Hepatocyte (in vitro differentiated cells): ENCODE results near the gene CHRNA4. TPM values are rescaled to one million over a fixed set of nuclear protein-coding genes. Genes with fewer than 3 reads are reported as not detected.

Source experiments
- DNase-seq: peaks from one replicate; pipeline ENCODE4 v3.0.0-alpha.2; 2016; ENCODE audit warnings: low spot score
- H2AFZ ChIP-seq: fragments of 200-600 bp; sonication (generic); 2 replicates; pipeline ENCODE4 v1.6.0; 2016; ENCODE audit warnings: antibody characterized with exemption, mild to moderate bottlenecking
- H3K27ac ChIP-seq: fragments of 200-600 bp; sonication (generic); 2 replicates; pipeline ENCODE4 v1.5.1; 2016; ENCODE audit warnings: mild to moderate bottlenecking
- H3K27me3 ChIP-seq: fragments of 200-600 bp; sonication (generic); 2 replicates; pipeline ENCODE4 v1.6.1; 2016
- H3K36me3 ChIP-seq: fragments of 200-600 bp; sonication (generic); replicated peaks from 2 replicates; pipeline ENCODE4 v1.5.1; 2016; ENCODE audit warnings: low read depth; ENCODE audit not compliant: insufficient read depth
- H3K4me1 ChIP-seq: fragments of 200-600 bp; sonication (generic); 2 replicates; pipeline ENCODE4 v1.5.1; 2016; ENCODE audit warnings: mild to moderate bottlenecking, moderate library complexity; ENCODE audit not compliant: insufficient read depth
- H3K4me2 ChIP-seq: fragments of 200-600 bp; sonication (generic); 2 replicates; pipeline ENCODE4 v1.6.0; 2016
- H3K4me3 ChIP-seq: fragments of 200-600 bp; sonication (generic); 2 replicates; pipeline ENCODE4 v1.5.1; 2016; ENCODE audit warnings: mild to moderate bottlenecking
- H3K79me2 ChIP-seq: fragments of 200-600 bp; sonication (generic); 2 replicates; pipeline ENCODE4 v1.6.0; 2017; ENCODE audit warnings: mild to moderate bottlenecking
- H3K9me2 ChIP-seq: fragments of 200-600 bp; sonication (generic); replicated peaks from 2 replicates; pipeline ENCODE4 v1.6.0; 2017; ENCODE audit warnings: mild to moderate bottlenecking; ENCODE audit not compliant: insufficient read depth
- H3K9me3 ChIP-seq: fragments of 200-600 bp; sonication (generic); 2 replicates; pipeline ENCODE4 v1.5.1; 2016; ENCODE audit warnings: low read depth, mild to moderate bottlenecking
- H4K20me1 ChIP-seq: fragments of 200-600 bp; sonication (generic); 2 replicates; pipeline ENCODE4 v1.6.0; 2016; ENCODE audit warnings: mild to moderate bottlenecking; ENCODE audit not compliant: insufficient read depth, poor library complexity, severe bottlenecking
- EZH2 ChIP-seq: fragments of 200-600 bp; sonication (generic); IDR thresholded peaks from 2 replicates; pipeline ENCODE4 v1.6.1; 2016; ENCODE audit warnings: antibody characterized with exemption, mild to moderate bottlenecking, borderline replicate concordance
- EZH2phosphoT487 ChIP-seq: fragments of 200-600 bp; sonication (generic); IDR thresholded peaks from one replicate; pipeline ENCODE4 v1.6.1; 2018; ENCODE audit warnings: antibody characterized with exemption, mild to moderate bottlenecking, low read depth, moderate library complexity; ENCODE audit not compliant: unreplicated experiment, severe bottlenecking
- WGBS: methylation state at CpG from one replicate; pipeline ENCODE4 v1.1.6; 2016; ENCODE audit warnings: low lambda C conversion rate; ENCODE audit errors: missing lambda C conversion rate; 5-methylcytosine and 5-hydroxymethylcytosine counted together
- polyA plus RNA-seq: library from polyadenylated mRNA; unstranded; fragments of >200 nt; fragmentation: Nextera tagmentation; extraction: Ambion mirVana; gene quantifications from 2 replicates; pipeline ENCODE4 v1.2.1, GENCODE V29; 2016
- total RNA-seq: library from RNA; depleted of rRNA; stranded (reverse); fragments of >200 nt; gene quantifications from 2 replicates; pipeline ENCODE4 v1.2.3, GENCODE V29; 2014
- TF ChIP-seq, protein P1 (sequence below): fragments of 200-600 bp; sonication (generic); IDR thresholded peaks from 2 replicates; pipeline ENCODE4 v1.5.1; 2016; ENCODE audit warnings: antibody characterized with exemption, mild to moderate bottlenecking; ENCODE audit not compliant: poor library complexity

The CHRNA4 gene
- total and polyA plus RNA-seq, 2 experiments from 2014 or later: 0.25 TPM; not detected in 1

DNA sequence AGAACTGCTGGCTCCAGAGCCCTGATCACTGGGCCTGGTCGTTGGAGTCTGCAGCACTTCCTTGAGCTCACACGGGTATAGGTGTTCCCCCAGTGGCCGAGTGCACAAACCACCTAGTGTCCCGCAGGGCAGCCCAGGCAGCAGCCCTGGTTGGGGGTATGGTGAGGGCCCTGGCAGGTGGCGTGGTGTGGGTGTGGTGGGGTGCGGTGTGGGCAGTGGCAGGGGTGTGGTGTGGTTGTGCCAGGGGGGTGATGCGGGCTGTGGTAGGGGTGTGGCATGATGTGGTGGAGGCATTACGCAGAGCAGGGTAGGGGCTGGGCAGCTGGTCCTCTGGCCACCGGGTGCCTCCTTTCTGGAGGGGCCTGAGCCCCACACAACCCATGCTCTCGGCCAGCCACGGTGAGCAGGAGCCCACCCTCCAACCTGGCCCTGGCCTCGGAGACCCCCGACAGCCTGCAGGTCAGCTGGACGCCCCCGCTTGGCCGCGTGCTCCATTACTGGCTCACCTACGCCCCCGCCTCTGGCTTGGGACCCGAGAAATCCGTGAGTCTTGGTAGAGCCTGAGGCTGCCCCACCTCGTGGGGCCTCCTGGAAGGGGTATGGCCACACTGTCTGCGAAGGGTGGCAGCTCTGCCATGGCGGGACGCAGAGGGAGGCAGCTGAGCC, 47.7 kb downstream of the CHRNA4 start:
- no peak for TF ChIP-seq EZH2phosphoT487
- TF ChIP-seq, protein P1, sequence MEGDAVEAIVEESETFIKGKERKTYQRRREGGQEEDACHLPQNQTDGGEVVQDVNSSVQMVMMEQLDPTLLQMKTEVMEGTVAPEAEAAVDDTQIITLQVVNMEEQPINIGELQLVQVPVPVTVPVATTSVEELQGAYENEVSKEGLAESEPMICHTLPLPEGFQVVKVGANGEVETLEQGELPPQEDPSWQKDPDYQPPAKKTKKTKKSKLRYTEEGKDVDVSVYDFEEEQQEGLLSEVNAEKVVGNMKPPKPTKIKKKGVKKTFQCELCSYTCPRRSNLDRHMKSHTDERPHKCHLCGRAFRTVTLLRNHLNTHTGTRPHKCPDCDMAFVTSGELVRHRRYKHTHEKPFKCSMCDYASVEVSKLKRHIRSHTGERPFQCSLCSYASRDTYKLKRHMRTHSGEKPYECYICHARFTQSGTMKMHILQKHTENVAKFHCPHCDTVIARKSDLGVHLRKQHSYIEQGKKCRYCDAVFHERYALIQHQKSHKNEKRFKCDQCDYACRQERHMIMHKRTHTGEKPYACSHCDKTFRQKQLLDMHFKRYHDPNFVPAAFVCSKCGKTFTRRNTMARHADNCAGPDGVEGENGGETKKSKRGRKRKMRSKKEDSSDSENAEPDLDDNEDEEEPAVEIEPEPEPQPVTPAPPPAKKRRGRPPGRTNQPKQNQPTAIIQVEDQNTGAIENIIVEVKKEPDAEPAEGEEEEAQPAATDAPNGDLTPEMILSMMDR: no peak
- TF ChIP-seq EZH2: no peak
- Histone ChIP-seq H3K79me2 (no peaks in the 10 kb centered on the region), H3K4me1 (no peaks in the 10 kb centered on the region), H3K9me2 (no peaks in the 10 kb centered on the region), H3K27me3 (no peaks in the 10 kb centered on the region), H3K9me3 (no peaks in the 10 kb centered on the region), H3K4me2 (no peak overlapping the region), H3K36me3 (no peaks in the 10 kb centered on the region), H3K27ac (no peak overlapping the region), H2AFZ (no peak overlapping the region), H3K4me3 (no peak overlapping the region), H4K20me1 (no peaks in the 10 kb centered on the region)
- no peak for DNase-seq
- 86% methylated on average over 20 of the region's 25 CpGs for WGBS

DNA sequence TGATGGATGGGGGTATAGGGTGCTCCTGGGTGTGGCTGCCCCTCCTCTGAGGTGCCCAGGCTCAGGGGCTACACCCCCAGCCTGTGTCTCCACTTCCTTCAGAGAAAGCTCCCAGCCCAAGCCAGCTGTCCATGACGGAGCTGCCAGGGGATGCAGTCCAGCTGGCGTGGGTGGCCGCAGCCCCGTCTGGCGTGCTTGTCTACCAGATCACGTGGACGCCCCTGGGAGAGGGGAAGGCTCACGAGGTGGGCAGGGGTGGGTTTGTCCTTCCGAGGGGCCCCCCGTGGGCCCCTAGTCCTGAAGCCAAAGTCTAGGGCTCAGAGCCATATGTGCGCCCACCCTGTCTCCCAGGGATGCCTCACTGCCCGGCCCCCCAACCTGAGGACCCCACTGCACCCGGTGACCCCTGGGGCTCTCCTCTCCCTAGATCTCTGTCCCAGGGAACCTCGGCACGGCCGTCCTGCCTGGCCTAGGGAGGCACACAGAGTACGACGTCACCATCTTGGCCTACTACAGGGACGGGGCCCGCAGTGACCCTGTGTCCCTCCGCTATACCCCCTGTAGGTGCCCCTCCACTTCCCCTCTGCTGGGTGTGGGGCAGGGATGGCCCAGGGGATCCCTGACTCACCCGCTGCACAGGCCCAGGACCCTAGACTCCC, 48.3 kb downstream of the CHRNA4 start:
- no peaks in the 10 kb centered on the region for H3K27me3 ChIP-seq
- no peak overlapping the region for H2AFZ ChIP-seq
- no peak overlapping the region for H3K4me3 ChIP-seq
- no peaks in the 10 kb centered on the region for H3K9me3 ChIP-seq
- TF ChIP-seq EZH2 (no peak), EZH2phosphoT487 (no peak)
- TF ChIP-seq, protein P1: no peak
- 81% methylated on average over 22 of the region's 22 CpGs for WGBS
- no peak overlapping the region for H3K4me2 ChIP-seq
- no peaks in the 10 kb centered on the region for H3K79me2 ChIP-seq
- DNase-seq: no peak
- H4K20me1 ChIP-seq: no peaks in the 10 kb centered on the region
- H3K4me1 ChIP-seq: no peaks in the 10 kb centered on the region
- no peak overlapping the region for H3K27ac ChIP-seq
- no peaks in the 10 kb centered on the region for H3K36me3 ChIP-seq
- H3K9me2 ChIP-seq: no peaks in the 10 kb centered on the region

DNA sequence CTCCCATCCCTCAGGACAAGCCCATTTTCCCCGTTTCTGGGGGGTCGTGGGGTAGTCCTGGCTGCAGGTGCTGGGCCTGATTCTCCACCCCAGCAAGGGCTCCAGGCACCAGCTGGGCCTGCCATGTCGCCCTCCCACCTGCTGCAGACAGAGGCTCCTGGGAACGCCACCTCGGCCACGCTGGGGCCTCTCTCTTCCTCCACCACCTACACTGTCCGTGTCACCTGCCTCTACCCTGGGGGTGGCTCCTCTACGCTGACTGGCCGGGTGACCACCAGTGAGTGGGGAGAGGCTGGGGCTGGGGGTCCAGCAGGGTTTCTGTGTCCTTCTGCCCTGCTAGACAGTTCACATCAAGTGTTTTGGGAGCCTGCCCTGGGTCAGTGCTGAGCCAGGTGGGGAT, 48.9 kb downstream of the CHRNA4 start:
- TF ChIP-seq, protein P1: no peak
- TF ChIP-seq EZH2 (no peak), EZH2phosphoT487 (no peak)
- no peak overlapping the region for H3K4me2 ChIP-seq
- DNase-seq: no peak
- no peaks in the 10 kb centered on the region for H3K9me3 ChIP-seq
- H3K4me3 ChIP-seq: no peak overlapping the region
- no peak overlapping the region for H2AFZ ChIP-seq
- no peak overlapping the region for H3K27ac ChIP-seq
- 77% methylated on average over 7 of the region's 9 CpGs for WGBS
- no peaks in the 10 kb centered on the region for H3K36me3 ChIP-seq
- H4K20me1 ChIP-seq: no peaks in the 10 kb centered on the region
- no peaks in the 10 kb centered on the region for H3K79me2 ChIP-seq
- H3K9me2 ChIP-seq: no peaks in the 10 kb centered on the region
- no peaks in the 10 kb centered on the region for H3K27me3 ChIP-seq
- H3K4me1 ChIP-seq: no peaks in the 10 kb centered on the region
